Ureter (tissue), 1 donor: ENCODE results near the gene CDC14A. TPM values are rescaled to one million over a fixed set of nuclear protein-coding genes. Genes with fewer than 3 reads are reported as not detected.
A peak's percentile ranks its signal among the peaks of the same experiment; 100 is the strongest.
"Not testable (repeated sequence)": the region's sequence is repeated elsewhere in the genome, so short reads cannot be mapped to it uniquely, and the experiment has no call there.

Experiments
- DNase-seq: peaks from one replicate; pipeline ENCODE4 v3.0.0-alpha.2; 2020; ENCODE audit warnings: low spot score
- total RNA-seq: library from RNA; stranded (reverse); gene quantifications from one replicate; pipeline ENCODE4 v1.2.4, GENCODE V29; 2023
- donor health status: DM: yes; HTN: yes; CAD: no.

The CDC14A gene
- total RNA-seq, 1 donor from 2014 or later, result 14.3 TPM

DNA sequence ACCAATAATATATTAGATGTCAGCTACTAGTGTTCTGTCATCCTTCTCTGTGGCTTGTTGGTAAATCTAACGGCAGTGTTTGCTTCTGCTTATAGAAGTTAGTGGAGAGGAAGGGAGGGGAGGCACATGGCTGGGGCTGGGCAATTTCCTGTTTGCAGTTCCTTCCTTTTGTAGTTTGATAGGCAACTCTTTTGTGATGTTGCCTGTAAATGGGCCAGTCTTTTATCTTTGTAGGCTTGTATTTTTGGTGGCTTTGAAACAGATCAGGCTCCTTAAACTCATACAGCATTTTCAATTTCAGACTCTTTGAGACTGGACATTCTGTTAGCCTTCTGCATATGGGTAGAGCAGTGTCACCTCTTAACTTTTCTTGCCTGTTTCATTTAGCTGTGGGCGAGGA lies 48.1 kb downstream of the CDC14A start:
- no peak for DNase-seq

GRCh38 chr1:100404821-100405220 lies 52.5 kb downstream of the CDC14A start:
- DNase-seq, result no peak

GRCh38 chr1:100405902-100406301 lies 53.6 kb downstream of the CDC14A start:
- not testable (repeated sequence) for DNase-seq

DNA sequence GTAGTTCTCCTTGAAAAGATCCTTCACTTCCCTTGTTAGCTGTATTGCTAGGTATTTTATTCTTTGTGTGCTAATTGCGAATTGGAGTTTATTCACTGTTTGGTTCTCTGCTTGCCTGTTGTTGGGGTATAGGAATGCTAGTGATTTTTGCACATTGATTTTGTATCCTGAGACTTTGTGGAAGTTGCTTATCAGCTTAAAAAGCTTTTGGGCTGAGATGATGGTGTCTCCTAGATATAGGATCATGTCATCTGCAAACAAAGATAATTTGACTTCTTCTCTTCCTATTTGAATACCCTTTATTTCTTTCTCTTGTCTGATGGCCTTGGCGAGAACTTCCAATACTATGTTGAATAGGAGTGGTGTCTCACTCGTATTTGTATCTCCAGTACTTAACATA lies 55.1 kb downstream of the CDC14A start:
- DNase-seq, result not testable (repeated sequence)

DNA sequence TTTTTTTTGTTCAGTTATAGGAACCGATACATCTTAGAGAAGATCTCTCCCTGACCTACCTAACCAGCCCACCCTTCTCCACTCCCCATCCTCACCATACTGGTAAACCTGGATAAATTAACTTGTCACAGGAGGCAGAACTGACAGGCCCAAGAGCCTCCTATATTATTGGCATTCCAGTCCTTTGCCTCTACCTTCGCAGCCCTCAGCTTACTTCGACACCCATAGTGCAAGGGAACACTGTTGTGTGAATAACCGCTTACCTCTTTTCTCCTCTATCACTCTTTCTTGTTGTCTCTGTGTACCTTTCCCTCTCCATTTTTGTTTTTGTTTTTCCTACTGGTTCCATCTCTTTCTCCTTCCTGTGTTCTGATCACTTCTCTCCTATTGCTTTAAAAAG lies 58.7 kb downstream of the CDC14A start:
- DNase-seq, result no peak

- DNase-seq, result no peak
These were observed 59.3 kb downstream of the CDC14A start for GRCh38 chr1:100411574-100411973.

GRCh38 chr1:100413035-100413434 lies 60.7 kb downstream of the CDC14A start:
- no peak for DNase-seq

DNA sequence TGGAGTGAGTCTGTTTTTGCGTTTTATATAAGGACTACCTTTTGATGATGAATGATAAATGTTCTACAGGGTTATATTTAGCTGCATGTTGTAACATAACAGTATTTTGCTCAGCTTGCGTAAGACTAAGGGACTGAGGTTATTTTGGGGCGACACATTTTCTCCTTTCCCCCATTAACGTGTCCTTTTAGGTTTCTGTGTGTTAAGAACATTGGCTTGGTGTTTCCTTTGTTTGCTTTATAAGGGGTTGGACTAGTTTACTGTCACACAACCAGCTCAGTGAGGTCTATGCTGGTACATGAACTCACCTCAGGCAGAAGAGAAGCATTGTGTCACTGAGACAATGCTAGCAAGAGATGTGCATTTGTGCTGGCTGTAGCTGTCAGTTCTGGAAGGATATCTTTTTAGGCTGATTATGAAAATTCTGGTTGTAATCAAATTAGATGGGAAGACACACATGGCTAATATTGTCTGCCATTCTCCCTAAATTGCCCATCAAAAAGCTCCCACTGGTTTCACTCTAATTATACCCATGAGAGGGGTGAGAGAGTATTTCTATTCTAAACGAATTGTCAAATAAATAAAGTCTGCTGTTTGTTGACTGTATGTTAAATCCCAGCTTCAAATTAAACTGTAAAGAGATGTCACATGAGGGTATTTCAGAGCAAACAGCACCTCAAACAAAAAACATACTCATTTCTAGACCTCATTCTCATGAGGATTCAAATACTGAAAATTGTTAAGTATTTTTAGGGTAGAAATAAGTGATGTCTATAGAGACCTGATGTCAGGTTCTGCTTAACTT lies 62.6 kb downstream of the CDC14A start:
- peak; percentile 44 for DNase-seq

- no peak for DNase-seq
These were observed 63.1 kb downstream of the CDC14A start for GRCh38 chr1:100415498-100415778.

GRCh38 chr1:100419072-100419471 lies 66.8 kb downstream of the CDC14A start:
- DNase-seq, result no peak

DNA sequence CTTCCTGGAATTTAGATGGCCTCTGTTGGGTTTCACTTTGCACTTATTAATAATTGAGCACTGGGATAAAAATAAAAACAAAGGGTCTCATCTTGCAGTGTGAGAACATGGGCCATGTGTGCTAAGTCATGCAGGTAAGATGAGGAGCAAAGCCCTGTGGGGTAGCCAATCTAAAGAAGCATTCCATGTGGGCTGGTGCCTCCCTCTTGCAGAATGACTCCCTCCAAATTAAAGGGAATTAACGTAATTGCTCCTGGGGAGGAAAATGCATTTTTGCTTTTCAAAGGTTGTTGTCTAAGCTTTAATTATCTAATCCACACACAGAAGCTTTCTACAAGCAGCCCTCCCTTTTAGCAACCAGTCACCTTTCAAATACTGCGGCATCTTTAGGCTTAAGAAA lies 69.8 kb downstream of the CDC14A start:
- DNase-seq, result no peak

- no peak for DNase-seq
These were observed 71.6 kb downstream of the CDC14A start for GRCh38 chr1:100423832-100424337.

GRCh38 chr1:100428160-100428559 lies 75.9 kb downstream of the CDC14A start:
- no peak for DNase-seq

DNA sequence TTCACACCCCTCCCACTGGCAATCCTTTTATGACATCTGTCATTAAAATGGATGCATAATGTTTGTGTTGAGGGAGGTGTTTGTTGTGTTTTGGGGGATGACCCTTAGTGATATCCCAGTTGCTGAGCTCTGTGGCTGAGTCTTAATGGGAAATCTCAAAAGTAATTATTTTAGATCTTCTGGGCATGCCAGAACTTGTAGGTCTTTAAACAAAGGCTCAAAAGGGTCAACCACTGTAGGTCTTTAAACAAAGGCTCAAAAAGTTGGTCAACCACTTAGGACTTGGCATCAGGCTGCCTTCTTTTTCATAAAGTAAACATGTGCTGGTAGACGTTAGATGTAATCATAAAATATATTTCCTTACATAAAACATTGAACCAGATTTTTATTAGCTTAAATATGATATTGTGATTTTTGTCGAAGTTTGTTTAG lies 78.0 kb downstream of the CDC14A start:
- DNase-seq, result no peak

GRCh38 chr1:100431954-100432353 lies 79.6 kb downstream of the CDC14A start:
- DNase-seq, result no peak

DNA sequence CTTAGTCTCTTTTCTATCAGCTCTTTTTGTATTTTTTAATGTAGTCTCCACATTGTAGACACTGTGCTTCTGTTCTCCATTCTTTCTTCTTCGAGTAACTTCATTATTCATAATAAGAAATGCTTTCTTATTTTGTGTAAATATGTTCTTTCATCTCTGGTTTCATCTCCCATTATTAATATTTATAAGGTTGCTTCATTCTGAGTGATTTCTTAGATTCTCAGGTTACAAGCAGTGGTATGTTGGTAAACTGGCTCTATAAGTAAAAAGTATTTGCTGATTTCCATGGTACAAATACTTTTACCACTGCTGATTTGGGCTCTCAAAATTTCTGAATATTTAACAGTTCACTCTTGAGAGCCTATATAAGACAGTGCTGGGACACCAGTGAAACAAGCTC lies 81.3 kb downstream of the CDC14A start:
- no peak for DNase-seq

DNA sequence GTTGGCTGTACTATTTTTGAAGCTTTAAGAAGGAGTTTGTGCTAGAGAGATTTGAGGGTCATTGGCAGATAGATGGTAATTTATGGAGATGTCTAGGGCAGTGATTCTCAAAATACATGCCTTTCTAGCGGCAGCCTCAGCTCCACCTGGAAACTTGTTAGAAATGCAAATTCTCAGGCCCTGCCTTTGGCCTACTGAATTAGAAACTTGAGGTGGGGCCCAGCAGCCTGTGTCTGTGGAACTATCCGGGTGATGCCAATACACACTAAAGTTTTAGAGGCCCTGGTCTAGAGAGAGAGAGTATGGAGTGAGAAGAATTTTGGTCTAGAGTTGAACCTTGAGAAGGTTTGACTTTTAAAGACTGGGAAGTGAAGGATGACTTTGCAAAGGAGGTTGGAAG lies 82.5 kb downstream of the CDC14A start:
- no peak for DNase-seq

DNA sequence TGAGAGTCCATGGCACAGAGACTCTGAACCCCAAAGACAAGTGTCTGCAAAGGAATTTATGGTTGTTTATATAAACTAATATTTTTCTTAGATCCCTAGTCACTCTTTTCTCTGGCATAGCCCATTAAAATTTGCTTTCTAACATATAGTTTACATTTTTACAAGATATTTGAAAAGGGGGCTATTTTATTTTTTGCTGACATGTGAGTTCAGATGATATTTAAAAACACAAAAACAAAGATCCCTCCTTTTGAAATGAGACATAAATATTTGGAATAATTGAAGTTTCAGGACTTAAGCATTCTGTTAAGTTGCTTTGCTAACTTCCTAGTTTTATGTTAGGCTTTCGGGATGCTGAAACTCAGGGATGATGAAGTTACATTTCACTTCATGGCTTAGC lies 86.1 kb downstream of the CDC14A start:
- no peak for DNase-seq

GRCh38 chr1:100438789-100439188 lies 86.5 kb downstream of the CDC14A start:
- no peak for DNase-seq

GRCh38 chr1:100440075-100440809 lies 87.9 kb downstream of the CDC14A start:
- no peak for DNase-seq

GRCh38 chr1:100441146-100441545 lies 88.8 kb downstream of the CDC14A start:
- DNase-seq, result no peak

DNA sequence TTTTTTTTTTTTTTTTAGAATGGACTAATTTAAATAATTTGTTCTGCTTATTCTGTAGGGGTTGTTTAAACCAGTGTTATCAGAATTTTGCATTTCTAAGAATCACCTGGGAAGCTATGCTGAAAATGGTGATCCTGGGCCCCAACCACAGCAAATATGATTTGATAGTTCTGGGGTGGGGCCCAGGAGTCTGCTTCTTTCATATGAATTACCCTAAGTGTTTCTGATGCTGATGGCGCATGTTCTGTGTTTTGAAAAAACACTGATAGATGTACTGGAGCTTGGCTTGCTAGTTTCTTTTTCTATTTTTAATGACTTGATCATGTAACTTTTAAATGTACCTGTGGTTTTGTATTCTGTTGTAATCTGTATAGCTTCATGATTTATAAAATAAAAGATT lies 89.3 kb downstream of the CDC14A start:
- no peak for DNase-seq
